HUES48 (cell line): ENCODE results near the gene JUND.

ENCODE experiments used
- H3K27ac ChIP-seq: one replicate; pipeline ENCODE4 v1.7.0; 2013; ENCODE audit warnings: low read depth, low read length, inconsistent platforms
- H3K27me3 ChIP-seq: 2 replicates; pipeline ENCODE4 v1.6.1; 2013; ENCODE audit warnings: mild to moderate bottlenecking, low read length; ENCODE audit not compliant: control insufficient read depth, insufficient read depth
- H3K36me3 ChIP-seq: 2 replicates; pipeline ENCODE4 v1.6.1; 2013; ENCODE audit warnings: low read length; ENCODE audit not compliant: control insufficient read depth, insufficient read depth
- H3K4me1 ChIP-seq: 2 replicates; pipeline ENCODE4 v1.6.1; 2013; ENCODE audit warnings: mild to moderate bottlenecking, low read length; ENCODE audit not compliant: control insufficient read depth, insufficient read depth
- H3K4me3 ChIP-seq: 2 replicates; pipeline ENCODE4 v1.5.1; 2013; ENCODE audit warnings: mild to moderate bottlenecking, low read depth, low read length
- H3K9ac ChIP-seq: 2 replicates; pipeline ENCODE4 v1.6.1; 2013; ENCODE audit warnings: mild to moderate bottlenecking, low read depth, low read length, moderate library complexity
- H3K9me3 ChIP-seq: 2 replicates; pipeline ENCODE4 v1.6.1; 2013; ENCODE audit warnings: low read length; ENCODE audit not compliant: control insufficient read depth, insufficient read depth

JUND gene

DNA sequence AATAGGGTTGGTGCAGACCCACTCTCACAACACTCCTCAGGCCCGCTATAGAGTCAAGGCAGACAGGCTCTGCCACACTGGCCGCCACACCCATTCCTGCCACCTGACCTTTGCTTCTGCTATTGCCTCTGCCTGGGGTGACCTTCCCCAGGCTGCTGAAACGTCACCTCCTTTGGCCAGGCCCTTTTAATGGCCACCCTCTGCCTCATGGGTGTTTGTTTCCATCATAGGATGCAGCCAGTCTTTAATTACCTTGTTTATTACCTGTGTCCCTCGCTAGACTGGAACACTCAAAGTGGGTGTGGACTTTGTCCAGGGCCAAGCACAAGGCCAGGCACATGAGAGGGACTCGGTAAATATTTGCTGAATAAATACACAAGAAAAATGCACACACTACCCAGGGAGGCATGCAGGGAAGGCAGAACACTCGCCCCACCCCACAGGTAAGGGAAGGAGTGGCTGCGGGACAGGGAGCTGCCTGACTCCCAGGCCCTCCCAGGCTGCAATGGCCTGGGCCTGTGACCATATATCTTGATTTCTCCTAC, 38.2 kb upstream of the JUND start:
- no peak overlapping the region for H3K9ac ChIP-seq
- no peak overlapping the region for H3K27ac ChIP-seq
- no peaks in the 10 kb centered on the region for H3K9me3 ChIP-seq
- H3K4me3 ChIP-seq = no peak overlapping the region
- peaks cover 31% of the 10 kb centered on the region for H3K36me3 ChIP-seq
- H3K27me3 ChIP-seq = no peaks in the 10 kb centered on the region
- peaks cover 17% of the 10 kb centered on the region for H3K4me1 ChIP-seq

DNA sequence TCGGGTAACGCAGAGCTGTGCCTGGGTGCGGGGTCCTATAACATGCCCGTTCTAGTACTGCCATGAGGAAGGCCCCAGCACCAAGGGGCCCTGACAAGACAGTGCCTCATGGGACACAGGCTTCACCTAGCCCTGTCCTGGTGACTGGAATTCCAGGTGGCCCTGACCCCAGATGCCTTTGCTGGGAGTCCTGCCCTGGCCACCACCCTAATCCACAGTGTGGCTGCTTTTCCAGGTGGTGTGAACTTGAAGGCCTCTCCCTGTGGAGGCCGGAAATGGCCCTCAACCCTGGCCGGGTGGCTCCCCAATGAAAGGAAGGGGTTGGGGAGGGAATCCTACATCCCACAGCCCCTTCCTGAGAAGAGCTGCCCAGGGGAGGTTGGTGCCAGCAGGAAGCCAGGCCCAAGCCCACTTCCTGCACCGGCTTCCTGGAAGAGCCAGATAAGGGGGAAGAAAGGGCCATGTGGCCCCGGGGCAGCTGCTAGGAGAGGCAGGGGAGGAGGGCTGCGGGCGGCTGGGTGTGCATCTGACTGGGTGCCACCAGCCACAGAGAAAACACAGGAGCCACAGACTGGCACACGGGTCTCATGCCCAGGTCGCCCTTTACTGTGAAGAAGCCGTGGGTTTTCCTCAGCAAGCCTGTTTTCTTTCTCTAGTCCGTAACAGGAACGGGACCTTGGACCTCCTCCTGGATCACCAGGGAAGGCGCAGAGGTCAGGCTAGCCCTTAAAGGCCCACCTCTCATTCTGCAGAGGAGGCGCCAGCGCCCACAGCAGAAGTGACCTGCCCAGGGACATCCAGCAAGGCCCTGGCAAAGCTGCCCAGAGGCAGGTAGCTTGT, 36.8 kb upstream of the JUND start:
- H3K27ac ChIP-seq = no peak overlapping the region
- no peaks in the 10 kb centered on the region for H3K9me3 ChIP-seq
- no peak overlapping the region for H3K4me3 ChIP-seq
- H3K36me3 ChIP-seq = peaks cover 45% of the 10 kb centered on the region
- no peak overlapping the region for H3K9ac ChIP-seq
- no peaks in the 10 kb centered on the region for H3K27me3 ChIP-seq
- peaks cover 7% of the 10 kb centered on the region for H3K4me1 ChIP-seq

DNA sequence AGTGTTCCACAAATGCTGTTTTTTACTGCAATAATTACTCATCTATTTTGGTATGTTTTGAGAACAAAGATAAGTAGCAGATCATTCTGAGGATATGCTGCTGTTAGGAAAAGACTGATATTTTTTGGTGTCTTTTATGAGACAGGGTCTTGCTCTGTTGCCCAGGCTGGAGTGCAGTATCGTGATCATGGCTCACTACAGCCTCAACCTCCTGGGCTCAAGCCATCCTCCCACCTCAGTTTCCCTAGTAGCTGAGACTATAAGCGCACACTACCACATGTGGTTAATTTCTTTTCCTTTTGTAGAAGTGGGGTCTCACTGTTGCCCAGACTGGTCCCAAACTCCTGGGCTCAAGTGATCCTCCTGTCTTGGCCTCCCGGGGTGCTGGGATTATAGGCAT, 32.0 kb upstream of the JUND start:
- no peak overlapping the region for H3K4me3 ChIP-seq
- H3K36me3 ChIP-seq = peaks cover 72% of the 10 kb centered on the region
- H3K9me3 ChIP-seq = no peaks in the 10 kb centered on the region
- no peak overlapping the region for H3K9ac ChIP-seq
- no peaks in the 10 kb centered on the region for H3K4me1 ChIP-seq
- H3K27me3 ChIP-seq = no peaks in the 10 kb centered on the region
- H3K27ac ChIP-seq = no peak overlapping the region

DNA sequence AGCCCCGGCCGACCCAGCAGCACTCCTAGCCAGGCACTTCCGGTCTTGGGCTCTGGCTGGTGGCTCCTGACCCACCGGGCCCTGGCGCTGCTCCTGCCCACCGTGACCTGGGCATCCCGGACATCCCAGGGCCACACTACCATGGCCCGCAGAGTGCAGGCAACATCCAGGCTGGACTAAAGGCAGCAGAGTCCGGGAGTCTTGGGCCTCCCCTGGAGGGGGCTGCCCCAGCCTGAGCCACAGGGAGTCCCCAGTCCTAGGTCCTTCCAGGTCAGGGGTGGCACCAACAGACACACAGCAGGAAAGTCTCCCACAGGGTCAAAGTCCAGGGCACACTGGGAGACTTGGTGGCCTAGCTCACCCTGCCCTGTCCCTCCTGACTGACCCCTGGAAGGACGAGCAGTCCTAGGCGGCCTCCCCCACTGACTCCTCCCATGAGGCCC, 30.7 kb upstream of the JUND start:
- Histone ChIP-seq H3K27me3 (no peaks in the 10 kb centered on the region), H3K4me3 (no peak overlapping the region), H3K27ac (no peak overlapping the region), H3K4me1 (no peaks in the 10 kb centered on the region), H3K36me3 (peaks cover 82% of the 10 kb centered on the region), H3K9ac (no peak overlapping the region), H3K9me3 (no peaks in the 10 kb centered on the region)

DNA sequence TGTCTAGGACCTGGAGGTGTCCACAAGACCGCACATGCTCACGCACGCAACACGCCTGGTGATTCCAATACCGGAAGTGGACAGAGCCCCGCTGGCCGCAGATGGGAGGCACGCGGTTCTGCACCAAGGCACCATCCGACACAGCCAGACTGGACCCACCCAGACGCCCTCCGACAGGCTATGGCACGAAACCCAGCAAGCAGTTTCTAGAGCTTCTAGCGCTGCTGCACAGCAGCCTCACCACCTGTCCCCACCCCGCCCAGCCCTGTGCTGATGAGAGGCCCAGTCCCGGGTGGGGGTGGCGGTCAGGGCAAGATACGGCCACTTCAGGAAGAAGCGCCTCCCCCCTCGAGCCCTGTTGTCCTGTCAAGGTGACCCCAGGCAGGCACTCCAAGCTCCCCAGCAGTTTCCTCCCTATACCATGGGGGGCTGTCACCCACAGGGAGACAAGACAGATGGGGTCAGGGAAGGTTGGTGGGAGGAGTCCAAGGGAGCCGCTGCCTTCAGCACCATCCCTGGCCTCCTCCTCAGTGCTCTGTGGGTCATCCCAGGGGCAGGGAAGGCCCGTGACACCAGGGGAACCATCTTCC, 30.2 kb upstream of the JUND start:
- Histone ChIP-seq H3K36me3 (peaks cover 88% of the 10 kb centered on the region), H3K4me1 (no peaks in the 10 kb centered on the region), H3K9ac (no peak overlapping the region), H3K27me3 (no peaks in the 10 kb centered on the region), H3K4me3 (no peak overlapping the region), H3K9me3 (no peaks in the 10 kb centered on the region), H3K27ac (no peak overlapping the region)

DNA sequence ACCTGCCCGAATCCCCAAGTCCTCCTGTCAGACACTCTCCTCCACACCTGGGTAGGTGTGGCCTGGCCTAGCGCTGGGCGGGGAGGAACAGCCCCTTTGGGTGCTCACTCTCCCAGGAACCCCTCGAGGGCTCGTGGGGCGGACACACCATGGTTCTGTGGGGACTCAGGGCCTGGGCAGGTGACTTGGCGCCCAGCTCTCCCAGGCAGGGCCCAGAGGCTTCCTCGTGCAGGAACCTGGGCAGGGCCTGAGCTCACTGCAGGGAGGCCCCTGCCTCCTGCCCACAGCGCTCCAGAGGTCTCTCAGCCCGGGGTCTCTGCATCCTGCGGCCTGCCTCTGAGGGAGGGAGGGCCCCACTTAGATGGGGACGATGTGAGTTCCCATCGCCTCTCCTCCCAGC, 29.5 kb upstream of the JUND start:
- no peak overlapping the region for H3K4me3 ChIP-seq
- no peaks in the 10 kb centered on the region for H3K9me3 ChIP-seq
- no peak overlapping the region for H3K9ac ChIP-seq
- no peaks in the 10 kb centered on the region for H3K4me1 ChIP-seq
- peaks cover 93% of the 10 kb centered on the region for H3K36me3 ChIP-seq
- H3K27ac ChIP-seq = no peak overlapping the region
- H3K27me3 ChIP-seq = no peaks in the 10 kb centered on the region

DNA sequence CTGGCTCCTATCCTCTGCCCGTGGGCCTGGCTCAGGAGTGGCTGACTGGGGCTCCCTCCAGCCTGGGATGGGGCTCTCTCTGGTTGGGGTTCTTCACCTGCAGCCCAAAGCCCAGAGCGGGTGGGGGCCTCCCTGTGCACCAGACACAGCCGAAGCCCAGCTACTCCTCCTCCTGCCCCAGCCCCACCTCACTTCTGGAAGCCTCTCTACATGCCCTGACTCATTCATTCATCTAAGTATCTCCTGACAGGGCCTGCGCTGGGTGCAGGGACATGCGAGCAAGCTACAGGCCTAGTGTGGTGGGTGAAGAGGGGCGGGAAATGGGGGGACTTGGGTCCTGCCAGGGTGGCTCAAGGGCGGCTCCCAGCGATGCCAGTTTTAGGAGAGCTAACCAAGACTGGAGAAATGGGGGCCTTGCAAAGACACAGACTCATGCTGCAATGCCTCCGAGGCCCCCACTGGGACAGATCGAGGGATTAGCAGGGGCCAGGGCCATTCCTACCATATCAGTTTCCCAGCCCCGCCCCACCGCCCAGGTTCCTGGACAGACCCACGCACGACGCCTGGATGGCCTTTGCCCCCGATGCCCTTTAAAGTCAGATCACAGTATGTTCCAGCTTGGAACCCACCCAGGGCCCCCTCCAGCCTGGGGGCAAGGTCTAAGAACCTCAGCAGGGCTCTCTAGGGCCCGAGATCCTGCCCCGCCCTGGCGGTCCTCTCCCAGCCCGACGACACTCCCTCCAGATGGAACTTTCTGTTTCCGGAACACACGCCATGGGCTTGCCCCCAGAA, 28.9 kb upstream of the JUND start:
- H3K9me3 ChIP-seq = no peaks in the 10 kb centered on the region
- peaks cover 88% of the 10 kb centered on the region for H3K36me3 ChIP-seq
- no peak overlapping the region for H3K4me3 ChIP-seq
- peaks cover under 1% of the 10 kb centered on the region; the same call in 1 of the 2 replicates for H3K4me1 ChIP-seq
- H3K27ac ChIP-seq = no peak overlapping the region
- H3K27me3 ChIP-seq = no peaks in the 10 kb centered on the region
- H3K9ac ChIP-seq = no peak overlapping the region

DNA sequence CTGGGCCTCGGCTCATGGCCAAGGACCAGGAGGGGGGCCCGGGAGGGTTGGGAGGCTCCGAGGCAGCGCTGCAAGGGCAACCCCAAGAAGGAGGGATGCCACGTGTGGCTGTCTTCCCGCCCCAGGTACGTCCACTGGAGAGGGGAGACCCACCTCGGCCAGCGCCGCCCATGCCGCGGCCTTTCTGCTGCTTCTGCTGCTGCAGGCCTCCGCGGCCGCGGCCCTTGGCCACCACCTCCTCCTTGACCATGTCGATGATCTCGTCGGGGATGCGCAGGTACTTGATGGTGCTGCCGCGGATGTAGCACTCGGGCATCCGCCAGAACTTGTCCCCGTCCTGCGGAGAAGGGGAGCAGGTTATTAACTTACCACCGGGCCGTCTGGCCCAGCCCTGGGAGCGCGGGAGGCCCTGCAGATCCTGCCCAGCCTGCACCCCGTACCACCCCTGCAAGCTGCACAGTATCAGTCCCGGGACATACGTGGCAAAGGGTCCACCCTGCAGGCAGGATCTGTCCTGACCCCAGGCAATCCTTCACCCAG, 28.2 kb upstream of the JUND start:
- H3K27me3 ChIP-seq = no peaks in the 10 kb centered on the region
- H3K36me3 ChIP-seq = peaks cover 84% of the 10 kb centered on the region
- no peak overlapping the region for H3K27ac ChIP-seq
- no peaks in the 10 kb centered on the region for H3K9me3 ChIP-seq
- no peak overlapping the region for H3K9ac ChIP-seq
- peaks cover 8% of the 10 kb centered on the region for H3K4me1 ChIP-seq
- H3K4me3 ChIP-seq = no peak overlapping the region

DNA sequence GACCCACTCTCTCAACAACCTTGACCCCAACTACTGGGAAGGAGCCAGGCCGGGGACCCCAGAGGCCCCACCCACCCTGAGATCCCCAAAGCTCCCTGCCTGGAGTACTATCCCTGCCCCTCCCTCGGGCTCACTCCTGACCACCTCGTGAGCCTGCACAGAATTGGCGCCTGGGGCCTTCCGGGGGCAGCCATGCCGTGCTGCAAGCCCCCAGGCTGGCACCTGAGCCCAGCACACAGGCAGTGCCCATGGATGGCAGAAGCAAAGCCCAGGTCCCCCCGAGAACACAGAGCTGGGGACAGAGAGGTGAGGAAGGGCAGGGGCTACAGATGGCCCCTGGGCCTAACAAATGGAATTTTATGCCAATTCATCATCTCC, 27.5 kb upstream of the JUND start:
- no peak overlapping the region for H3K4me3 ChIP-seq
- H3K36me3 ChIP-seq = peaks cover 77% of the 10 kb centered on the region
- no peak overlapping the region for H3K27ac ChIP-seq
- H3K27me3 ChIP-seq = no peaks in the 10 kb centered on the region
- peaks cover 14% of the 10 kb centered on the region for H3K4me1 ChIP-seq
- H3K9ac ChIP-seq = no peak overlapping the region
- H3K9me3 ChIP-seq = no peaks in the 10 kb centered on the region

DNA sequence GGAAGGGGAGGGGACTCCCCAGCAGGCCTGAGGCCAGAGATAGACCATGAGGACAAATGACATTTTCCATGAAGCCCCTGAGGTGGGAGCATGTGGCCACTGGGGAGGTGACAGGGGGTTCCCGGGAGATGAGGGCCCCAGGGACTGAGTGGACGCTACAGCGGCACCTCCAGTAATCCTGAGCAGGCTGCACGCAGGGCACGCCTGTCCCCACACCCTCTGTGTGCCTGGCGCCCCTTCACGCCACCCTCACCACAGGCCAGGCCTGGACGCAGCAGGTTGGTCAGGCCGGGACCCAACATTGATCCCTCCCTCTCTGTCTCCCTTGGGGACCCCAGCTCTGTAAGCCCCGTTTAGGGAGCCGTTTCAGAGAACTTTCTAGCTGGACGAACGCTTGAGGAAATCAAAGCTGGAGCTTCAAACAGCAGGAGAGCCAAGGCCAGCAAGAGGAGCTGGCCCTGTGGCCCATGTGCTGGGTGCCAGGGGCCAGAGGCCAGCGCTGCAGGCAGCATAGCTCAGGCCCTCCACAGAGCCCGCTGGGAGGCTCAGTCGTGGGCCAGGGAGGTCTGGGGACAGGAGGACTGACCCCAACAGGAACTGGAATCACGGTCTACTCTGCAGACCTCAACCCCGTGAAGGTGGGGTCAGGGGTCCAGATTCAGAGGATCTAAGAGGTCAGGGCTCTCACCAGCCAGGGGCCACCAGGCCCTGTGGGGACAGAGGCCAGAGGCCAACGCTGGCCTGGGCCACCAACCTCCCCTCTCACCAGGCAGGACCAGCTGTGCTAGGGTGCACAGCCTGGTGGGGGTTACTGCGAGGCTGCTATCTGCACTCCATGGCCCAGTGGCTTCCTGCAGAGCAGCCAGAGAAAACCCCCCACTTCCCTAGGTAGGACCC, 26.9 kb upstream of the JUND start:
- Histone ChIP-seq H3K27me3 (no peaks in the 10 kb centered on the region), H3K27ac (no peak overlapping the region), H3K4me1 (peaks cover 15% of the 10 kb centered on the region), H3K9me3 (no peaks in the 10 kb centered on the region), H3K36me3 (peaks cover 71% of the 10 kb centered on the region), H3K4me3 (no peak overlapping the region), H3K9ac (no peak overlapping the region)
